SK-N-SH treated with all-trans-retinoic acid at 6 μM for 48 hours (cell line): Measurements from ENCODE around the gene AK4.

ENCODE experiments used
- ZFP30 ChIP-seq: fragments of 450-650 bp; formaldehyde crosslinking; IDR thresholded peaks from 2 replicates; pipeline ENCODE4 v1.5.0; 2022; ENCODE audit warnings: mild to moderate bottlenecking, moderate library complexity
- TF ChIP-seq, protein P1 (sequence below): fragments of 250-450 bp; sonication (Bioruptor Pico); IDR thresholded peaks from 2 replicates; pipeline ENCODE4 v1.5.0; 2020; ENCODE audit warnings: mild to moderate bottlenecking, moderate library complexity

DNA sequence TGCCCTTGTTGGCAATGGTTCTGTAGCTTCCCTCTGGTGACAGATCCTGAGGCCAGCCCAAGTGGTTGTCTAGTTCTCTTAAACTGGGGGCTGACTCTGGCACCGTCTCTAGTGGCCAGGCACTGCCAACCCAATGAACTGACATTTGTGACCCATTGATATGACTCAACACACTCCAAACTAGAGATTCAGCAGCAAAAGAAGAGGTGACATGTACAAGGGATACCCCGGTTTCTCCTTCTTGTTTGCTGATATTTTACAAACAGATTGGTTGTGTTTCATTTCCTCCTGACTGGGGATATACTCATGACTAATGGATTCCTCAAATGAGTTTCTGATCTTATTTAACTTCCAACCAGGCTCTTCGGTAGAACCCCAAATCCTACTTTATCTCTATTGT, 95.5 kb downstream of the AK4 start:
- no peak for TF ChIP-seq ZFP30 (CRISPR knock-in tag)
- TF ChIP-seq, protein P1, sequence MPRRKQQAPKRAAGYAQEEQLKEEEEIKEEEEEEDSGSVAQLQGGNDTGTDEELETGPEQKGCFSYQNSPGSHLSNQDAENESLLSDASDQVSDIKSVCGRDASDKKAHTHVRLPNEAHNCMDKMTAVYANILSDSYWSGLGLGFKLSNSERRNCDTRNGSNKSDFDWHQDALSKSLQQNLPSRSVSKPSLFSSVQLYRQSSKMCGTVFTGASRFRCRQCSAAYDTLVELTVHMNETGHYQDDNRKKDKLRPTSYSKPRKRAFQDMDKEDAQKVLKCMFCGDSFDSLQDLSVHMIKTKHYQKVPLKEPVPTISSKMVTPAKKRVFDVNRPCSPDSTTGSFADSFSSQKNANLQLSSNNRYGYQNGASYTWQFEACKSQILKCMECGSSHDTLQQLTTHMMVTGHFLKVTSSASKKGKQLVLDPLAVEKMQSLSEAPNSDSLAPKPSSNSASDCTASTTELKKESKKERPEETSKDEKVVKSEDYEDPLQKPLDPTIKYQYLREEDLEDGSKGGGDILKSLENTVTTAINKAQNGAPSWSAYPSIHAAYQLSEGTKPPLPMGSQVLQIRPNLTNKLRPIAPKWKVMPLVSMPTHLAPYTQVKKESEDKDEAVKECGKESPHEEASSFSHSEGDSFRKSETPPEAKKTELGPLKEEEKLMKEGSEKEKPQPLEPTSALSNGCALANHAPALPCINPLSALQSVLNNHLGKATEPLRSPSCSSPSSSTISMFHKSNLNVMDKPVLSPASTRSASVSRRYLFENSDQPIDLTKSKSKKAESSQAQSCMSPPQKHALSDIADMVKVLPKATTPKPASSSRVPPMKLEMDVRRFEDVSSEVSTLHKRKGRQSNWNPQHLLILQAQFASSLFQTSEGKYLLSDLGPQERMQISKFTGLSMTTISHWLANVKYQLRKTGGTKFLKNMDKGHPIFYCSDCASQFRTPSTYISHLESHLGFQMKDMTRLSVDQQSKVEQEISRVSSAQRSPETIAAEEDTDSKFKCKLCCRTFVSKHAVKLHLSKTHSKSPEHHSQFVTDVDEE (CRISPR knock-in tag), result no peak
